ENCODE measurements around the gene SS18L1.
"Not testable (repeated sequence)": the region's sequence is repeated elsewhere in the genome, so short reads cannot be mapped to it uniquely, and the experiment has no call there.

SS18L1 gene

DNA sequence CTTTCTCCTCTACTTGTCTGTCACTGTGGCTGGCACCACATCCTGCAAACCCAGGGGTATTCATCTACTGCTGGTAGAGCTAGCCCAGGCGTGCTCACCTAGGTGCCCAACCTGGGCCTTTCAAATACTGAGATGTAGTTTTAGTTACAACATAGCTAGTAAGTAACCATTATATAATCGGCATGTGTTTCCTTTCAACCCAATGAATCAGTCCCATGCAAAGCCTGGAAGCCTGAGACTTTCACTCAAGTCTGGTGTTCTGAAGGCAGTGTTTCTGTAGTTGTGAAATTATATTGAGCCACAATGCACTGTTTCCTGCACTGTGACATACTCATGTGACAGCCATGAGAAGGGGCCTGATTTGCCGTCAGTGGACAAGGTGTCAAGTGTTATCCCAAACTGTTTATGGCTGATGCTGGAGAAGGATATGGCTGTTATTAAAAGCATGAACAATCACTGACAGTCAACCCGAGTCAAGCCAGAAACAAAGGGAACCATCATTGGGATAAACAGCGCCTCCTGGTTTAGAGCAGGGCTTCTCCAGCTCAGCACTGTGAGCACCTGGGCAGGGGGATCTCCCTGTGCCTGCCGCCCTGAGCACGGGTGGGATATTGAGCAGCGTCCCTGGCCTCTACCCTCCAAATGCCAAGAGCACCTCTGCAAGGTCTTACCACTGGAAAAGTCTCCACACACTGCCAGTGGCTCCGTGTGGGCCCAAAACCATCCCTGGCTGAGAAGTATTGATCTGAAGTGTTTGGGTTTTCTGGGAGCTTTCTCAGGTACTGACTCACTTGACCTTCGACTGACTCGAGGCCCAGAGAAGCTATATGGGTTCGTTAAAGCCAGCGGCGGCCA is 1.9 kb upstream of the SS18L1 start:
- peaks cover 41% of the 10 kb centered on the region for H3K4me1 Mint-ChIP-seq
- H3K9me3 Mint-ChIP-seq, result no peaks in the 10 kb centered on the region
- no peaks in the 10 kb centered on the region for H3K27me3 Mint-ChIP-seq
- H3K27ac Mint-ChIP-seq, result peak overlapping the region; percentile 94
- peak overlapping the region; percentile 93 for H3K4me3 Mint-ChIP-seq
- H3K36me3 Mint-ChIP-seq, result peaks cover 5% of the 10 kb centered on the region

GRCh38 chr20:62142252-62143080 is 1.1 kb upstream of the SS18L1 start:
- H3K4me3 Mint-ChIP-seq, result peak overlapping the region; percentile 93
- peaks cover 44% of the 10 kb centered on the region for H3K4me1 Mint-ChIP-seq

GRCh38 chr20:62143957-62144825 is 622 bp downstream of the SS18L1 start:
- no peaks in the 10 kb centered on the region for H3K9me3 Mint-ChIP-seq
- peaks cover 43% of the 10 kb centered on the region for H3K4me1 Mint-ChIP-seq
- no peaks in the 10 kb centered on the region for H3K27me3 Mint-ChIP-seq
- H3K36me3 Mint-ChIP-seq, result peaks cover 3% of the 10 kb centered on the region
- H3K27ac Mint-ChIP-seq, result peak overlapping the region; percentile 83
- H3K4me3 Mint-ChIP-seq, result peak overlapping the region; percentile 90

More at GRCh38 chr20:62142252-62143080, 1.1 kb upstream of the SS18L1 start:
- Mint-ChIP-seq H3K27me3 (no peaks in the 10 kb centered on the region), H3K27ac (peak overlapping the region; percentile 94), H3K36me3 (peaks cover 5% of the 10 kb centered on the region), H3K9me3 (no peaks in the 10 kb centered on the region)

DNA sequence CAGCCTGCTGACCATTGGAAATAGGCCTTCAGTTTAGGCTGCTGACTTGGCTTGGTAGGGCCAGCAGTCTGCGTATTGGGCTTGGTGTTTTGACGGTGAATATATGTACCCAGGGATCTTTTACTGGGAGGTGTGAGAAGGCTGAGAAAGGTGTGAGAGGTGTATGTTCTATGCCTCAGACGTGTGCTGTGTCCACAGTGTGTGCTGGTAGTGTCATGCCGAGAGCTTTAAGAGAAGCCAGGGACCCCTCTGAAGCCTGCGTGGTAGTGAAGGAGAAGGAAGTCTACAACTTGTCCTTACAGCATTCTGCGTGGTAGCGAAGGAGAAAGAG is 2.1 kb downstream of the SS18L1 start:
- Mint-ChIP-seq H3K27ac (no peak overlapping the region), H3K4me1 (peaks cover 42% of the 10 kb centered on the region), H3K36me3 (peaks cover 2% of the 10 kb centered on the region), H3K9me3 (no peaks in the 10 kb centered on the region), H3K27me3 (no peaks in the 10 kb centered on the region), H3K4me3 (peak overlapping the region; percentile 90)

GRCh38 chr20:62146019-62146755 is 2.6 kb downstream of the SS18L1 start:
- no peak overlapping the region for H3K27ac Mint-ChIP-seq
- no peaks in the 10 kb centered on the region for H3K27me3 Mint-ChIP-seq
- no peaks in the 10 kb centered on the region for H3K36me3 Mint-ChIP-seq
- peaks cover 37% of the 10 kb centered on the region for H3K4me1 Mint-ChIP-seq
- H3K4me3 Mint-ChIP-seq, result no peak overlapping the region
- H3K9me3 Mint-ChIP-seq, result no peaks in the 10 kb centered on the region

DNA sequence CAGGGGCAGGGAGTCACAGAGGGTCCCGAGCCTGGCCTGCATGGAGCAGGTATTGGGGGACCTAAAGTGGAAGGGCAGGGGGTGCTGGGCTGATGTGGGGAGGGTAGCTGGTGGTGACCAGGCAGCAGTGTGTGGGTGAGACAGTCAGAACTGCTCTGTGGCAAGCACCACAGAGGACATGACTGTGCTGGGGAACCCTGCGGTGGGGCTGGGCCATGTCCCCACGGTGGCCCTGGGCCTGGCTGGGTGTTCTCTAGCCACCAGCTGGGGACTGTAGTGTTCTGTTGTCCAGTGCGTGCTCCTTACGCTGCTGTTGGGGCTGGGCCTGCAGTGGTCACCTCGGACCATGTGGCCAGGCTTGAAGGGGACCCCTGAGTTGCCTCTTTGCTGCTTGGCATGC is 3.6 kb downstream of the SS18L1 start:
- Mint-ChIP-seq H3K9me3 (no peaks in the 10 kb centered on the region), H3K4me1 (peaks cover 28% of the 10 kb centered on the region), H3K27me3 (no peaks in the 10 kb centered on the region), H3K36me3 (no peaks in the 10 kb centered on the region), H3K4me3 (no peak overlapping the region), H3K27ac (no peak overlapping the region)

GRCh38 chr20:62147528-62147927 is 4.0 kb downstream of the SS18L1 start:
- peaks cover 1% of the 10 kb centered on the region for H3K36me3 Mint-ChIP-seq
- H3K27ac Mint-ChIP-seq, result no peak overlapping the region
- no peaks in the 10 kb centered on the region for H3K27me3 Mint-ChIP-seq
- H3K4me3 Mint-ChIP-seq, result no peak overlapping the region
- no peaks in the 10 kb centered on the region for H3K9me3 Mint-ChIP-seq
- H3K4me1 Mint-ChIP-seq, result peaks cover 28% of the 10 kb centered on the region

DNA sequence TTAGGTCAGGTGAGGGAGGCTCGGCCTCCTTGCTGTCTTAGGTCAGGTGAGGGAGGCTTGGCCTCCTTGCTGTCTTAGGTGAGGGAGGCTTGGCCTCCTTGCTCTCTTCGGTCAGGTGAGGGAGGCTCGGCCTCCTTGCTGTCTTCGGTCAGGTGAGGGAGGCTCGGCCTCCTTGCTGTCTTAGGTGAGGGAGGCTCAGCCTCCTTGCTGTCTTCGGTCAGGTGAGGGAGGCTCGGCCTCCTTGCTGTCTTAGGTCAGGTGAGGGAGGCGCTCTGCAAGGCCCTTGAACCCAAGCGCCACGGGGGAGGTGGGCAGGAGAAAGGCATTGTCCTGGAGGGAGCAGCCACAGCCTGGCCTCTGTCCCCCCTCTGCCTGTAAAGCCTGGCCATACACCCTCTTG is 4.8 kb downstream of the SS18L1 start:
- not testable (repeated sequence) for H3K9me3 Mint-ChIP-seq, H3K27me3 Mint-ChIP-seq, H3K27ac Mint-ChIP-seq, H3K36me3 Mint-ChIP-seq, H3K4me3 Mint-ChIP-seq
- peaks cover 31% of the 10 kb centered on the region for H3K4me1 Mint-ChIP-seq

DNA sequence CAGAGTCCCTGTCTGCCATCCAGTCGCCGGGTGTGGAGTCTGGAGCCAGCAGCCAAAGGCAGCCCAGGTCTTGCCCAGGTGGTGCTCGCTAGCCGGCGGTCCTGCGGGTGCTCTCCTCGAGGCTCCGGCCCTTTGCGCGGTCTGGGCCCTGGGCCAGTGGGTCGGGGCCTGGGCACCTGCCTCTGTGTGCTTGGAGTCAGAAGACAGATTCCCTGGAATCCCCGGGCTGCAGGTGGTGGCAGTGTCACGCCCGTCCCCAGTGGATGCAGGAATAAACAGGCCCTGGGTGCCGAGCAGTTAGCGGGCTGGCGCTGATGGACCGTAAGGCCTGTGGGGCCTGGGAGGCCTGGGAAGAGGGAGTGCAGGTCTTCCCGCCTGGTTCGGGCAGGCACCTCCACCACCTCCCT is 5.3 kb downstream of the SS18L1 start:
- Mint-ChIP-seq H3K36me3 (peaks cover 11% of the 10 kb centered on the region), H3K4me3 (no peak overlapping the region), H3K27me3 (no peaks in the 10 kb centered on the region), H3K27ac (no peak overlapping the region), H3K4me1 (peaks cover 33% of the 10 kb centered on the region), H3K9me3 (no peaks in the 10 kb centered on the region)

GRCh38 chr20:62149532-62150309 is 6.2 kb downstream of the SS18L1 start:
- H3K27me3 Mint-ChIP-seq, result no peaks in the 10 kb centered on the region
- H3K27ac Mint-ChIP-seq, result no peak overlapping the region
- no peaks in the 10 kb centered on the region for H3K9me3 Mint-ChIP-seq
- H3K4me1 Mint-ChIP-seq, result peaks cover 33% of the 10 kb centered on the region
- no peak overlapping the region for H3K4me3 Mint-ChIP-seq
- peaks cover 16% of the 10 kb centered on the region for H3K36me3 Mint-ChIP-seq

GRCh38 chr20:62150310-62150575 is 6.7 kb downstream of the SS18L1 start:
- H3K27me3 Mint-ChIP-seq, result no peaks in the 10 kb centered on the region
- peaks cover 19% of the 10 kb centered on the region for H3K36me3 Mint-ChIP-seq
- no peak overlapping the region for H3K4me3 Mint-ChIP-seq
- H3K9me3 Mint-ChIP-seq, result no peaks in the 10 kb centered on the region
- peaks cover 30% of the 10 kb centered on the region for H3K4me1 Mint-ChIP-seq
- H3K27ac Mint-ChIP-seq, result no peak overlapping the region

DNA sequence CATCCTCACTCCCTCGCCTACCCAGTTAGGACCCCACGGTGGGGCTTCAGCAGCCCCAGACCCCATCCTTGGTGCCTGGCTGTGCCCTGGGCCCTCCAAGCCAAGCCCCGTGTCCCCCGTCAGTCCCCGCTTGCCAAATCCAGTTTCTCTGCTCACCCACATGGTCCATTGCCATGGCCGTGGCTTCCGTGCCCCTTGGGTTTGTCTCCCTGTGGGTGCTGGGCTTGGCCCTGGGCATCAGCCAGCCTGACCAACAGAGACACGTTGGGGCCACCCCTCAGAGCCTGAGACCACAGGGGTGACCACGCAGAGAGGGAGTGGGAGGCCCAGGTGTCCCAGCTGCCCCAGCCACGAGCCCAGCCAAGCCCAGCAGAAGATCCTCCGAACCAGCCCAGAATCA is 7.7 kb downstream of the SS18L1 start:
- H3K27ac Mint-ChIP-seq, result no peak overlapping the region
- no peak overlapping the region for H3K4me3 Mint-ChIP-seq
- H3K27me3 Mint-ChIP-seq, result no peaks in the 10 kb centered on the region
- H3K36me3 Mint-ChIP-seq, result peaks cover 19% of the 10 kb centered on the region
- H3K9me3 Mint-ChIP-seq, result no peaks in the 10 kb centered on the region
- peaks cover 23% of the 10 kb centered on the region for H3K4me1 Mint-ChIP-seq

DNA sequence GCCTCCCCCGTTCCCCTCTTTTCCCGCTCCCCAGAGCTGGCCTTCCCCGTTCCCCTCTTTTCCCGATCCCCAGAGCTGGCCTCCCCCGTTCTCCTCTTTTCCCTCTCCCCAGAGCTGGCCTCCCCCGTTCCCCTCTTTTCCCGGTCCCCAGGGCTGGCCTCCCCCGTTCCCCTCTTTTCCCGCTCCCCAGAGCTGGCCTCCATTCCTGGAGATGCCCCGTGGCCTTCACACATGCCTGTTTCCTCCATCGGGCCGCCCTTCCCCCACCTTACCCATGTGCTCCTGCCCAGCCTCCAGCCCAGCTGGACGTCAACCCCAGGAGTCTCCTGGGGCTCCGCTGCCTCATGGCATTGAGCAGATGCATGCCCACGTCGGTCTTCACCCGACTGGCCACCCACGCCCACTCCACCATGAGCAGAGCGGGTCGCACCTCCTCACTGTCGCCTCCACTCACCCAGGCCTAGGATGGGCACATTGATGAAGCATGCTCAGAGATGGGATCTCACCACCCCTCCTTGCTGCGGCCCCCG is 8.3 kb downstream of the SS18L1 start:
- Mint-ChIP-seq H3K9me3 (no peaks in the 10 kb centered on the region), H3K4me1 (peaks cover 23% of the 10 kb centered on the region), H3K36me3 (peaks cover 19% of the 10 kb centered on the region), H3K27ac (no peak overlapping the region), H3K27me3 (no peaks in the 10 kb centered on the region), H3K4me3 (no peak overlapping the region)

- H3K9me3 Mint-ChIP-seq, result no peaks in the 10 kb centered on the region
- peaks cover 19% of the 10 kb centered on the region for H3K36me3 Mint-ChIP-seq
- H3K27ac Mint-ChIP-seq, result no peak overlapping the region
- H3K4me3 Mint-ChIP-seq, result no peak overlapping the region
- peaks cover 15% of the 10 kb centered on the region for H3K4me1 Mint-ChIP-seq
- no peaks in the 10 kb centered on the region for H3K27me3 Mint-ChIP-seq
Measured at GRCh38 chr20:62155428-62156253, 12.1 kb downstream of the SS18L1 start.
